ENCODE data around the gene XPNPEP2. TPM values are rescaled to one million over a fixed set of nuclear protein-coding genes. Genes with fewer than 3 reads are reported as not detected.
A peak's percentile ranks its signal among the peaks of the same experiment; 100 is the strongest.

XPNPEP2 gene
- total RNA-seq, 1 experiment from 2014 or later: not detected

DNA sequence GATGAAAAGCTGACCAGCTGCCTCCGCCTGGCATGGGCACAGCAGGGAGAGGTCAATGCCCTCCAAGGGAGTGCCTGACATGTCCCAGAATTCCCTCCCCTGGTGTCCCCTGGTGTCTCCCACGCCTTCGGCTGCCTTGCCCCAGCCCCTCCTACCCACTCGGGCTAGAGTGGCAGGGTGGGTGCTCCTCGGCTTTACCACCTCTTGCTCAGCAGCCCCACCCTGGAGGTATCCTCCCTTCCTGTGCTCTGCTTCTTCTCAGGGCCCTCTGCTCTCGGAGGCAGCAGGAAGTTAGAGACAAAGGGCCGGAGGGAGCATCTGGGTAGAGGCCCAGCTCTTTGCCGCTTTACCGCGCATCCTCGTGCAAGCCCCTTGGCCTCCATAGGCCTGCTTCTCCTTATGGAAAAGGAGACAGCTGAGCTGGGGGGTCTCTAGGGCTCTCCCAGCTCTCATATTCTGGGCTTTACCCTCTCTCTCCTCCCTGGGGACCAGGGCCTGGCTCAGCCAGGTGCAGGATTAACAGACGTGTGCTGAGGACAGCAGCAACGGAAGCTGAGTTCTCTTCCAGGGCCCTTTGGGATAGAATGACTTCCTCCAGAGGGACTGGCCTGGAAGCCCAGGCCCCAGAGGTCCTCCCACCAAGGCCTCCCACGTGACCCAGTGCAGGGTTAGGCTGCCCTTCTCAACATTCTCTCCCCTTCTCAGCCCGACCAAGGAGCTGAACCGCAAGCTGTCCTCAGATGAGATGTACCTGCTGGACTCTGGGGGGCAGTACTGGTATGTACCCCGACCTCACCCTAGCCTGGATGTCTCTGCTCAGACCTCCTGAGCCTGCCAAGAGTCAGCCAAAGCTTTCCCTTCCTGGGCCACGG lies 17.2 kb downstream of the XPNPEP2 start:
- CTCF ChIA-PET: no interaction called here
- H3K36me3 ChIP-seq (ENCODE audit: low read depth): no peaks in the 10 kb centered on the region
- H3K4me3 ChIP-seq: no peak overlapping the region
- no peaks in the 10 kb centered on the region for H3K79me2 ChIP-seq (ENCODE audit: low read depth)
- no peaks in the 10 kb centered on the region for H3K4me1 ChIP-seq (replicated peaks; ENCODE audit: insufficient read depth)
- H3K4me2 ChIP-seq: no peak overlapping the region
- no peaks in the 10 kb centered on the region for H3K27me3 ChIP-seq (ENCODE audit: insufficient read depth, low read depth)
- H3F3A ChIP-seq (ENCODE audit: insufficient read depth, low read depth): no peaks in the 10 kb centered on the region
- intact Hi-C loops (cut with micrococcal nuclease; ENCODE audit: unreplicated experiment): loop anchor here (10.0 kb wide), 1 partner anchor 149 kb away; the partner anchor contains the start of gene UTP14A
- no peak for DNase-seq
- BruUV-seq (replicated peaks): no TSS peak
- no peaks in the 10 kb centered on the region for H3K9me3 ChIP-seq (ENCODE audit: insufficient read depth, low read depth)
- H3K27ac ChIP-seq: no peak overlapping the region
- H2AFZ ChIP-seq: no peak overlapping the region
- POLR2A ChIA-PET (ENCODE audit: unreplicated experiment): no interaction called here
- no peak for TF ChIP-seq EZH2 (IDR thresholded peaks at IDR 0.05; ENCODE audit: low read depth)
- TF ChIP-seq, protein P1, sequence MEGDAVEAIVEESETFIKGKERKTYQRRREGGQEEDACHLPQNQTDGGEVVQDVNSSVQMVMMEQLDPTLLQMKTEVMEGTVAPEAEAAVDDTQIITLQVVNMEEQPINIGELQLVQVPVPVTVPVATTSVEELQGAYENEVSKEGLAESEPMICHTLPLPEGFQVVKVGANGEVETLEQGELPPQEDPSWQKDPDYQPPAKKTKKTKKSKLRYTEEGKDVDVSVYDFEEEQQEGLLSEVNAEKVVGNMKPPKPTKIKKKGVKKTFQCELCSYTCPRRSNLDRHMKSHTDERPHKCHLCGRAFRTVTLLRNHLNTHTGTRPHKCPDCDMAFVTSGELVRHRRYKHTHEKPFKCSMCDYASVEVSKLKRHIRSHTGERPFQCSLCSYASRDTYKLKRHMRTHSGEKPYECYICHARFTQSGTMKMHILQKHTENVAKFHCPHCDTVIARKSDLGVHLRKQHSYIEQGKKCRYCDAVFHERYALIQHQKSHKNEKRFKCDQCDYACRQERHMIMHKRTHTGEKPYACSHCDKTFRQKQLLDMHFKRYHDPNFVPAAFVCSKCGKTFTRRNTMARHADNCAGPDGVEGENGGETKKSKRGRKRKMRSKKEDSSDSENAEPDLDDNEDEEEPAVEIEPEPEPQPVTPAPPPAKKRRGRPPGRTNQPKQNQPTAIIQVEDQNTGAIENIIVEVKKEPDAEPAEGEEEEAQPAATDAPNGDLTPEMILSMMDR (conservative IDR thresholded peaks at IDR 0.05): no peak
- no peaks in the 10 kb centered on the region for H3K9me2 ChIP-seq (ENCODE audit: insufficient read depth)
- no peaks in the 10 kb centered on the region for H4K20me1 ChIP-seq (ENCODE audit: insufficient read depth)

DNA sequence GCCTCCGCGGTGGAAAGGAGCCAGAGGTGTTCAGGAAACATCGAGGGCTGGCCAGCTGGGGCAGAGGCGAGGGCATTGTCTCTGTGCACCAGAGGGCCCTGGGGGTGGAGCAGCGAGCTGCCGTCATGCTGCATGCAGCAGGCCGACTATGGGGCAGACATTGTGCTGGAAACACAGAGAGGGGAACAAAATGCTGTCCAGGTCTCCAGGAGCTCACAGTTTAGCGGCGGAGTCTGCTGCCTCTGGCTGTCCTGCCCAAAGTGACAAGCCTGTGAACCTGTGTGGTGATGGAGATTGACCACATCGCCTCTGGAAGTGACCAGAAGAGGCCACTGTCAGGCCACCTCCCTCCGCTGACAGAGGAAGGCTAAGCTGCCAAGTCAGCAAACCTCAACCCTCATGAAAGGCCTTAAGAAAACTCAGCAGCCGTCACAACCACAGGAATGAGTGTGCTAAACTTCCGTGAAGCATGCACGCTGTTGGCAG lies 20.8 kb downstream of the XPNPEP2 start:
- Histone ChIP-seq H2AFZ (no peak overlapping the region), H3K27ac (no peak overlapping the region), H3K79me2 (ENCODE audit: low read depth) (no peaks in the 10 kb centered on the region), H3K9me3 (ENCODE audit: insufficient read depth, low read depth) (no peaks in the 10 kb centered on the region), H3F3A (ENCODE audit: insufficient read depth, low read depth) (no peaks in the 10 kb centered on the region), H3K27me3 (ENCODE audit: insufficient read depth, low read depth) (no peaks in the 10 kb centered on the region), H3K4me2 (no peak overlapping the region), H3K36me3 (ENCODE audit: low read depth) (no peaks in the 10 kb centered on the region), H3K9me2 (ENCODE audit: insufficient read depth) (no peaks in the 10 kb centered on the region), H3K4me1 (replicated peaks; ENCODE audit: insufficient read depth) (no peaks in the 10 kb centered on the region), H3K4me3 (no peak overlapping the region), H4K20me1 (ENCODE audit: insufficient read depth) (no peaks in the 10 kb centered on the region)
- CTCF ChIA-PET: interaction anchor here (0.6 to 0.8 kb wide), 3 partner anchors 33 to 146 kb away, joined by 3 to 8 read pairs (median 3); partner anchors contain the start of gene UTP14A
- intact Hi-C loops (cut with micrococcal nuclease; ENCODE audit: unreplicated experiment): loop anchor here (1.0 to 10.0 kb wide), 2 partner anchors 64 to 145 kb away; partner anchors contain the start of gene UTP14A
- POLR2A ChIA-PET (ENCODE audit: unreplicated experiment): no interaction called here
- DNase-seq: peak in 1 of 2 experiments; percentile 63
- no peak for TF ChIP-seq EZH2 (IDR thresholded peaks at IDR 0.05; ENCODE audit: low read depth)
- TF ChIP-seq, protein P1 (conservative IDR thresholded peaks at IDR 0.05): no peak
- BruUV-seq (replicated peaks): no TSS peak

DNA sequence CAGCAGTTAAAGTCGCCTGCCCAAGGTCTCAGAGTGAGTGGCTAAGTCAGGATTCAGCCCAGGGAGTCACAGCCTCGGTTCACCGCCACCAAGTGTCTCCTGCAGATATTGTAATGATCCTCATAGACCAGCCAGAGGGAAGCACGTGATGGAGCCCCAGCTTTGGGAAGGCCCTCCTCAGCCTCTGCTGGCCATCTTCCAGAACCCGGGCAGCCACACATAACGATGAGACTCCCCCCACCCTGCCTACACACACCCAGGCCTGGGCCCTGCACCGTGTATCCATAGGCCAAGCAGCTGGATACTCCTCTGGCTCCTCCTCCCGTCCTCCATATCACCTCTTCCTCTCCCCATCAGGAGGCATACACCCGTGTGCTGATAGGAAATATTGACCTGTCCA lies 21.4 kb downstream of the XPNPEP2 start:
- TF ChIP-seq, protein P1 (conservative IDR thresholded peaks at IDR 0.05): no peak
- no peak for TF ChIP-seq EZH2 (IDR thresholded peaks at IDR 0.05; ENCODE audit: low read depth)
- intact Hi-C loops (cut with micrococcal nuclease; ENCODE audit: unreplicated experiment): no loop called here
- POLR2A ChIA-PET (ENCODE audit: unreplicated experiment): no interaction called here

More for the DNA sequence above, 21.4 kb downstream of the XPNPEP2 start:
- Histone ChIP-seq H3K4me3 (no peak overlapping the region), H2AFZ (no peak overlapping the region), H3K4me1 (replicated peaks; ENCODE audit: insufficient read depth) (no peaks in the 10 kb centered on the region), H3K36me3 (ENCODE audit: low read depth) (no peaks in the 10 kb centered on the region), H4K20me1 (ENCODE audit: insufficient read depth) (no peaks in the 10 kb centered on the region), H3F3A (ENCODE audit: insufficient read depth, low read depth) (no peaks in the 10 kb centered on the region), H3K79me2 (ENCODE audit: low read depth) (no peaks in the 10 kb centered on the region), H3K4me2 (no peak overlapping the region), H3K27me3 (ENCODE audit: insufficient read depth, low read depth) (no peaks in the 10 kb centered on the region), H3K9me2 (ENCODE audit: insufficient read depth) (no peaks in the 10 kb centered on the region), H3K9me3 (ENCODE audit: insufficient read depth, low read depth) (no peaks in the 10 kb centered on the region), H3K27ac (no peak overlapping the region)
- CTCF ChIA-PET: interaction anchor here (0.6 to 0.8 kb wide), 2 partner anchors 63 to 146 kb away, joined by 3 to 8 read pairs; partner anchors contain the start of gene UTP14A
- no TSS peak for BruUV-seq (replicated peaks)
- DNase-seq: no peak
